Ovary (tissue), 9 donors: Measurements from ENCODE around the gene ST6GALNAC4. TPM values are rescaled to one million over a fixed set of nuclear protein-coding genes. Genes with fewer than 3 reads are reported as not detected.
A peak's percentile ranks its signal among the peaks of the same experiment; 100 is the strongest.
"Not testable (repeated sequence)": the region's sequence is repeated elsewhere in the genome, so short reads cannot be mapped to it uniquely, and the experiment has no call there.

Source experiments
- DNase-seq, 5 donors: peaks; one replicate each; pipeline ENCODE4 v3.0.0-alpha.2; 2019 to 2020
- H3K27ac ChIP-seq, 2 donors: fragments of 200-600 bp; one replicate each; pipeline versions ENCODE4 v1.5.1 to v1.8.0; 2019 to 2022
- H3K27me3 ChIP-seq: fragments of 200-600 bp; one replicate; pipeline ENCODE4 v1.8.0; 2022
- H3K36me3 ChIP-seq: fragments of 200-600 bp; sonication (generic); one replicate; pipeline ENCODE4 v1.5.1; 2019
- H3K4me1 ChIP-seq: one replicate; pipeline ENCODE4 v1.8.1; 2013; ENCODE audit warnings: mild to moderate bottlenecking, moderate library complexity; ENCODE audit not compliant: insufficient read depth
- H3K4me3 ChIP-seq: fragments of 200-600 bp; sonication (generic); one replicate; pipeline ENCODE4 v1.5.1; 2017
- H3K9me3 ChIP-seq, 2 donors: fragments of 200-600 bp in 1 of 2; sonication (generic) in 1 of 2; one replicate each; pipeline versions ENCODE4 v1.5.1 to v1.8.1; 2013 to 2019; ENCODE audit warnings: mild to moderate bottlenecking in 1 of 2, moderate library complexity in 1 of 2
- EP300 ChIP-seq: sonication (generic); formaldehyde crosslinking; IDR thresholded peaks from one replicate; pipeline ENCODE4 v1.6.1; 2017; ENCODE audit warnings: antibody characterized with exemption
- POLR2A ChIP-seq: fragments of 450-650 bp; IDR thresholded peaks from one replicate; pipeline ENCODE4 v1.6.1; 2017; ENCODE audit warnings: antibody characterized with exemption, mild to moderate bottlenecking, moderate library complexity
- WGBS, 3 donors: extraction: QIAGEN DNeasy Blood & Tissue Kit in 1 of 3; methylation state at CpG; one replicate each; pipeline versions ENCODE4 v1.1.5 to v1.1.7; 2013 to 2017; 5-methylcytosine and 5-hydroxymethylcytosine counted together
- intact Hi-C, 4 donors: fragments of 100-400 bp; cut with DNase I; formaldehyde crosslinking; loops; one replicate each; pipeline versions ENCODE4 v1.11.0 to v1.15.1; 2022 to 2023
- polyA plus RNA-seq, 2 donors: library from polyadenylated mRNA; stranded (reverse); fragments of 200-250 nt in 1 of 2; fragments of 350-450 nt in 1 of 2; fragmentation: Illumina TruSeq in 1 of 2; extraction: RNeasy Lipid Tissue Mini Kit (QIAGEN cat#74804) in 1 of 2; gene quantifications; one replicate each; pipeline ENCODE4 v1.2.3, GENCODE V29; 2013 to 2014
- total RNA-seq, 7 donors: library from RNA; depleted of rRNA in 2 of 7; stranded (reverse); fragments of >200 nt in 2 of 7; fragmentation: NEBNext Ultra II Directional in 3 of 7; extraction: Animal tissue kit (Norgen Biotek cat#: 25700) in 3 of 7; gene quantifications; one replicate each; pipeline versions ENCODE4 v1.1.0 to v1.2.4, GENCODE V29; 2016 to 2023
- TF ChIP-seq, protein P1 (sequence below), 3 donors: fragments of 450-650 bp in 2 of 3; fragments of 200-600 bp in 1 of 3; IDR thresholded peaks; one replicate each; pipeline versions ENCODE4 v1.5.1 to v1.8.0; 2016 to 2022; ENCODE audit warnings: antibody characterized with exemption in 3 of 3, mild to moderate bottlenecking in 1 of 3
- donor health status: DM: no; HTN: no; CAD: no; lungs with moderate emphysema.
- donor health status: DM: no; HTN: no; CAD: no.
- donor health status: Bipolar disorder and iron deficiency.
- donor health status: DM: yes; HTN: yes; CAD: no.
- donor health status: DM: no; HTN: no; CAD: no.
- donor health status: DM: yes; HTN: yes; CAD: no.

The ST6GALNAC4 gene
- total and polyA plus RNA-seq, 9 donors = 2.2 to 58.4 (median 45.8) TPM

DNA sequence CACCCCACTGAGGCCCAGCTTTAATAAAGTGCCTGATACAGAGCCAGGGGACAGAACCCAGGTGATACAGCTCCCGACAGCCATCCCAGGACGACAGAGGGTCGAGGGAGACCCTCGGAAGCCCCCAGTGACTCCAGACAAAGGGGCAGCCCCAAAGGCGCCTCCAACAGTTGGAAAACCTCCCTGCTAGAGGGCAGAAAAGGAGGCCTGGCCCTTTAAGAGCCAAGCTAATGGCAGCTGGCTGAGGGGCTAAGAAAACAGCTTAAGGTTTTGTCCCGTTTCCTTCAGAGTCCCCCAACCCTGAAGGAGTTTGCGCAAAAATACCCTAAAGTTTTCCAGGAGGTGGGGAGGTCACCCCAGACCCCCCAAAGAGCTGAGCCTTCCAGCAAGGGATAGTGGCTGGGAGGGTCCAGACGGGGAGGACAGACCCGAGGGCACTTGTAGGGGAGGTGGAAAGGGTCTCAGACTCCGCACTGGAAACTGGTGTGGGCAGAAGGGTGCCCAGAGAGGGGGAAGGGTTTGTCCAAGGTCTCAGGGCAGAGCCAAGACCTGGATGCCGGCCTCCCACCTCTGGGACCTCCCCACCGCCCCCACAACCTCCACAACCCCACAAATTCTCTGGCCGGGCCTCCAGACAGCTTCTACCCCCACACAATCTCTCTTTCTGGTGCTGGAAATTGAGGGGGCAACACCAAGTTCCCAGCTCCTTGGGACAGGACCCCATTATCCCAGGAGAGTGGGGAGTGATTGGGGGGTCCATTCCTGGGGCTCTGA is 31.1 kb downstream of the ST6GALNAC4 start:
- WGBS, 3 donors = 66 to 72% (median 69%) methylated on average over 13 of the region's 13 CpGs
- no peak overlapping the region for H3K27ac ChIP-seq
- TF ChIP-seq POLR2A = no peak
- no peak for TF ChIP-seq EP300
- TF ChIP-seq, protein P1, sequence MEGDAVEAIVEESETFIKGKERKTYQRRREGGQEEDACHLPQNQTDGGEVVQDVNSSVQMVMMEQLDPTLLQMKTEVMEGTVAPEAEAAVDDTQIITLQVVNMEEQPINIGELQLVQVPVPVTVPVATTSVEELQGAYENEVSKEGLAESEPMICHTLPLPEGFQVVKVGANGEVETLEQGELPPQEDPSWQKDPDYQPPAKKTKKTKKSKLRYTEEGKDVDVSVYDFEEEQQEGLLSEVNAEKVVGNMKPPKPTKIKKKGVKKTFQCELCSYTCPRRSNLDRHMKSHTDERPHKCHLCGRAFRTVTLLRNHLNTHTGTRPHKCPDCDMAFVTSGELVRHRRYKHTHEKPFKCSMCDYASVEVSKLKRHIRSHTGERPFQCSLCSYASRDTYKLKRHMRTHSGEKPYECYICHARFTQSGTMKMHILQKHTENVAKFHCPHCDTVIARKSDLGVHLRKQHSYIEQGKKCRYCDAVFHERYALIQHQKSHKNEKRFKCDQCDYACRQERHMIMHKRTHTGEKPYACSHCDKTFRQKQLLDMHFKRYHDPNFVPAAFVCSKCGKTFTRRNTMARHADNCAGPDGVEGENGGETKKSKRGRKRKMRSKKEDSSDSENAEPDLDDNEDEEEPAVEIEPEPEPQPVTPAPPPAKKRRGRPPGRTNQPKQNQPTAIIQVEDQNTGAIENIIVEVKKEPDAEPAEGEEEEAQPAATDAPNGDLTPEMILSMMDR (IDR thresholded peaks at IDR 0.05) = no peak
- intact Hi-C loops = no loop called here
- H3K9me3 ChIP-seq = no peaks in the 10 kb centered on the region
- no peaks in the 10 kb centered on the region for H3K4me1 ChIP-seq
- DNase-seq = peak in 2 of 5 donors; percentile 15 to 18
- H3K4me3 ChIP-seq = no peak overlapping the region
- no peaks in the 10 kb centered on the region for H3K36me3 ChIP-seq
- H3K27me3 ChIP-seq = no peaks in the 10 kb centered on the region

DNA sequence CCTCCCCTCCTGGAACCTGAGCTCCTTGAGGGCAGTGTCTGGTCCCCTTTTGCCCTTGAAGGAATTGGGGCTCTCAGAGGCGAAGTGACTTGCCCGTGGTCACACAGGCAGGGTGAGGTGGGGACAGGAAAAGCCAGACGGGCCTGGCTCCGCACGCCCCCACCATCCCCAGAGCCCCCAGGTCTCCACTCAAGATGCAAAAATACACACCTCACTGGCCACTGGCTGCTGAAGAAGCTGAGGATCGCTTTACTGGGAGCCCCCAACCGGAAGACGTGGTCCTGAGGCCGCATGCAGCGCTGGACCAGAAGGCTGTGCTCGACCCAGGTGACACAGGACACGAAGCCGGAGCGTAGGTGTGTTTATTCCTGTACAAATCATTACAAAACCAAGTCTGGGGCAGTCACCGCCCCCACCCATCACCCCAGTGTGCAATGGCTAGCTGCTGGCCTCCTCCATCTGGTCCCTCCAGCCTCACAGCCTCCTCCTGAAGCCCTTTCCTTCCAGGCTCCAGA is 31.8 kb downstream of the ST6GALNAC4 start:
- H3K36me3 ChIP-seq = no peaks in the 10 kb centered on the region
- no peaks in the 10 kb centered on the region for H3K27me3 ChIP-seq
- 72 to 83% (median 76%) methylated on average over 15 of the region's 15 CpGs for WGBS, 3 donors

DNA sequence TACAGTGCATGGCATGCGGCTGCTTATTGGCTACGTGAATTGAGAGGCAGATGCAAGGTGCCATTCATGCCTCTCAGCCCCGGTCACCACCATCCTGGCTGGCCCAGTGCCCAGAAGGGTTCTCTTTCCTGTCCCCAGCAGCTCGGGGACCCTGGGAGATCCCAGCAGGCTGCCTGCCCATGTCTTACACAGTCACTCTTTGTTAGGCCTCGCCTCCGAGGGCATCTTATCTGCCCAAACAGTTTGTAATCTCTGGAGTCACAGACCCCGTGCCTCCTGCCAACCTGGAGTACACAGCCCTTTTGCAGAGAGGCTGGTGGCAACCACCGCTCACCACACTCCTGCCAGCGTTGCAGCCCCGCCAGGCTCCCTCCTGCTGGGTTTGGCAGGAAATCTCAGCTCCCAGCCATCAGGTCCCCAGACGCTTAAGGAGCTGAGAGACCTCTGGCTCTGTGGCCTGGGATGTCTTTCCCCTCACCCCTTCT is 32.4 kb downstream of the ST6GALNAC4 start:
- intact Hi-C loops = no loop called here
- DNase-seq = peak in 3 of 5 donors; percentile 20 to 62 (median 47)
- WGBS, 3 donors = 69 to 74% (median 70%) methylated on average over 11 of the region's 11 CpGs
- Histone ChIP-seq H3K36me3 (no peaks in the 10 kb centered on the region), H3K9me3 (no peaks in the 10 kb centered on the region), H3K27ac (no peak overlapping the region), H3K4me3 (no peak overlapping the region), H3K4me1 (no peaks in the 10 kb centered on the region), H3K27me3 (no peaks in the 10 kb centered on the region)
- TF ChIP-seq EP300 (no peak), POLR2A (no peak)
- TF ChIP-seq, protein P1 (IDR thresholded peaks at IDR 0.05) = no peak

More for the DNA sequence above, 31.8 kb downstream of the ST6GALNAC4 start:
- peak in 1 of 5 donors; percentile 18 for DNase-seq
- no peaks in the 10 kb centered on the region for H3K9me3 ChIP-seq
- H3K27ac ChIP-seq = no peak overlapping the region
- no peaks in the 10 kb centered on the region for H3K4me1 ChIP-seq
- no peak overlapping the region for H3K4me3 ChIP-seq
- no peak for TF ChIP-seq EP300
- intact Hi-C loops = no loop called here

DNA sequence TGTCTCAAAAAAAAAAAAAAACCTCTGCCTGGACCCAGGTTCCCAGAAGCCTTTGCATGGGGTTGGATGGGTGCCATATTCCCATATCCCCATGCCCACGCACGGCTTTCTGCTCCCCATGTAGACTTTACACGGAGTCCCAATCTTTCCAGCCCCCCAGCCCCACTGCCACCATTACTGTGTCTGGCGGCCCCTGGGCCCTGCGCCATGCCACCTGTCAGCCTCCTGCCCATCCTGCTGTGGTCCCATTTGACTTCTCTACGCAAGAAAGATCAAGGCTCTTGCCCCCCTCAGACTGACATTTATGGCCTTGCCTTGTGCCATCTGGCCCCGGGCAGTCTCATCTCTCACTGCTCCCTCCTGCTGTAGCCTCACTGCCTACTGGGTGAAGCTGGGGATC is 32.9 kb downstream of the ST6GALNAC4 start:
- TF ChIP-seq POLR2A = no peak
- TF ChIP-seq EP300 = no peak
- TF ChIP-seq, protein P1 (IDR thresholded peaks at IDR 0.05) = no peak
- no peak overlapping the region for H3K4me3 ChIP-seq
- no peaks in the 10 kb centered on the region for H3K9me3 ChIP-seq
- no peaks in the 10 kb centered on the region for H3K27me3 ChIP-seq
- intact Hi-C loops = no loop called here
- peak in 1 of 5 donors; percentile 28 for DNase-seq
- H3K36me3 ChIP-seq = no peaks in the 10 kb centered on the region
- no peaks in the 10 kb centered on the region for H3K4me1 ChIP-seq
- 69 to 81% (median 73%) methylated on average over 7 of the region's 7 CpGs for WGBS, 3 donors
- H3K27ac ChIP-seq = no peak overlapping the region

DNA sequence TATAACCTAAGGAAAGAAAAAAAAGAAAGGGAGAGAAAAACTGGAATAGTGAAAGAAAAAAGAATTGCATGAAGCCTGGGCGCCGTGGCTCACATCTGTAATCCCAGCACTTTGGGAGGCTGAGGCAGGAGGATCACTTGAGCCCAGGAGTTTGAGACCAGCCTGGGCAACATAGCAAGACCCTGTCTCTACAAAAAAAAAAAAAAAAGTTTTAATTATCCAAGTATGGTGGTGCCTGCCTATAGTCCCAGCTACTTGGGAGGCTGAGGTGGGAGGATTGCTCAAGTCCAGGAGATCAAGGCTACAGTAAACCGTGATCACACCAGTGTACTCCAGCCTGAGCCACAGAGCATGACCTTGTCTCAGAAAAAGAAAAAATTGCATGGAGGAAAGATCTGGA is 35.1 kb downstream of the ST6GALNAC4 start:
- DNase-seq, H3K27ac ChIP-seq, H3K4me3 ChIP-seq, intact Hi-C loops, H3K9me3 ChIP-seq, H3K4me1 ChIP-seq, H3K27me3 ChIP-seq, H3K36me3 ChIP-seq: not testable (repeated sequence)
- 66 to 79% (median 69%) methylated on average over 3 of the region's 3 CpGs for WGBS, 3 donors
